Loucy (cell line): ENCODE data around the gene OR13J1.
A peak's percentile ranks its signal among the peaks of the same experiment; 100 is the strongest.
"Not testable (repeated sequence)": the region's sequence is repeated elsewhere in the genome, so short reads cannot be mapped to it uniquely, and the experiment has no call there.

Experiments
- H2AFZ ChIP-seq: fragments of 200-600 bp; sonication (generic); 2 replicates; pipeline ENCODE4 v1.6.0; 2016; ENCODE audit warnings: antibody characterized with exemption, mild to moderate bottlenecking, low read length, moderate library complexity
- H3F3A ChIP-seq: fragments of 200-600 bp; 2 replicates; pipeline ENCODE4 v1.6.0; 2016; ENCODE audit warnings: antibody characterized with exemption, low read depth, mild to moderate bottlenecking
- H3K27me3 ChIP-seq: fragments of 200-600 bp; sonication (generic); 2 replicates; pipeline ENCODE4 v1.6.1; 2014; ENCODE audit warnings: low read length, mild to moderate bottlenecking; ENCODE audit not compliant: insufficient read depth, poor library complexity, severe bottlenecking
- H3K36me3 ChIP-seq: fragments of 200-600 bp; sonication (generic); 2 replicates; pipeline ENCODE4 v1.6.1; 2016; ENCODE audit warnings: low read length; ENCODE audit not compliant: insufficient read depth
- H3K4me1 ChIP-seq: fragments of 200-600 bp; sonication (generic); 2 replicates; pipeline ENCODE4 v1.5.1; 2014; ENCODE audit warnings: low read length, mild to moderate bottlenecking; ENCODE audit not compliant: insufficient read depth, poor library complexity, severe bottlenecking
- H3K4me2 ChIP-seq: fragments of 200-600 bp; sonication (generic); 2 replicates; pipeline ENCODE4 v1.6.0; 2014; ENCODE audit warnings: antibody characterized with exemption, low read length, low read depth, mild to moderate bottlenecking; ENCODE audit not compliant: poor library complexity, severe bottlenecking
- H3K4me3 ChIP-seq: fragments of 200-600 bp; sonication (generic); 2 replicates; pipeline ENCODE4 v1.5.1; 2014; ENCODE audit warnings: low read length, mild to moderate bottlenecking, mixed read lengths; ENCODE audit not compliant: poor library complexity, severe bottlenecking
- H3K79me2 ChIP-seq: fragments of 200-600 bp; sonication (generic); 2 replicates; pipeline ENCODE4 v1.6.1; 2014; ENCODE audit warnings: low read length; ENCODE audit not compliant: insufficient read depth
- H3K9ac ChIP-seq: fragments of 200-600 bp; sonication (generic); 2 replicates; pipeline ENCODE4 v1.6.0; 2014; ENCODE audit warnings: mild to moderate bottlenecking, low read depth, low read length, moderate library complexity; ENCODE audit not compliant: poor library complexity, severe bottlenecking
- H3K9me2 ChIP-seq: fragments of 200-600 bp; sonication (generic); replicated peaks from 2 replicates; pipeline ENCODE4 v1.6.1; 2016; ENCODE audit warnings: low read depth, low read length, mixed read lengths
- H3K9me3 ChIP-seq: fragments of 200-600 bp; sonication (generic); 2 replicates; pipeline ENCODE4 v1.6.1; 2014; ENCODE audit warnings: mild to moderate bottlenecking, antibody characterized with exemption, low read length, low read depth; ENCODE audit not compliant: insufficient read depth
- H4K20me1 ChIP-seq: fragments of 200-600 bp; sonication (generic); 2 replicates; pipeline ENCODE4 v1.6.0; 2014; ENCODE audit warnings: antibody characterized with exemption, low read length, mild to moderate bottlenecking; ENCODE audit not compliant: insufficient read depth, poor library complexity, severe bottlenecking
- CTCF ChIP-seq: fragments of 200-600 bp; sonication (generic); conservative IDR thresholded peaks from 2 replicates; pipeline ENCODE4 v1.5.1; 2014; ENCODE audit warnings: mild to moderate bottlenecking, antibody characterized with exemption, low read length
- EZH2phosphoT487 ChIP-seq: fragments of 200-600 bp; IDR thresholded peaks from 2 replicates; pipeline ENCODE4 v1.6.1; 2018; ENCODE audit warnings: antibody characterized with exemption, mild to moderate bottlenecking, moderate library complexity, borderline replicate concordance

Gene OR13J1

GRCh38 chr9:35892051-35892450 lies 21.9 kb upstream of the OR13J1 start:
- no peaks in the 10 kb centered on the region for H3K9me3 ChIP-seq
- H3F3A ChIP-seq: no peaks in the 10 kb centered on the region
- no peak overlapping the region for H2AFZ ChIP-seq
- no peaks in the 10 kb centered on the region for H3K9me2 ChIP-seq
- no peak overlapping the region for H3K4me3 ChIP-seq
- no peaks in the 10 kb centered on the region for H4K20me1 ChIP-seq
- no peaks in the 10 kb centered on the region for H3K36me3 ChIP-seq
- no peak overlapping the region for H3K4me2 ChIP-seq
- H3K79me2 ChIP-seq: no peaks in the 10 kb centered on the region
- H3K27me3 ChIP-seq: no peaks in the 10 kb centered on the region
- no peak for TF ChIP-seq EZH2phosphoT487
- H3K4me1 ChIP-seq: no peaks in the 10 kb centered on the region
- H3K9ac ChIP-seq: no peak overlapping the region

- Histone ChIP-seq H4K20me1 (no peaks in the 10 kb centered on the region), H3K9me2 (no peaks in the 10 kb centered on the region), H3K79me2 (no peaks in the 10 kb centered on the region), H3K36me3 (no peaks in the 10 kb centered on the region), H3F3A (no peaks in the 10 kb centered on the region), H2AFZ (no peak overlapping the region), H3K4me3 (no peak overlapping the region), H3K4me2 (no peak overlapping the region), H3K9ac (no peak overlapping the region), H3K9me3 (no peaks in the 10 kb centered on the region), H3K4me1 (no peaks in the 10 kb centered on the region), H3K27me3 (no peaks in the 10 kb centered on the region)
- no peak for TF ChIP-seq EZH2phosphoT487
- no peak for TF ChIP-seq CTCF
Observed at GRCh38 chr9:35891646-35892045, 21.4 kb upstream of the OR13J1 start.

GRCh38 chr9:35884908-35885307 lies 14.7 kb upstream of the OR13J1 start:
- H3K4me1 ChIP-seq, H4K20me1 ChIP-seq, H3K9me2 ChIP-seq, H3K27me3 ChIP-seq, H3K9me3 ChIP-seq, H3K36me3 ChIP-seq, H2AFZ ChIP-seq, H3K79me2 ChIP-seq, H3K4me2 ChIP-seq, H3K9ac ChIP-seq, H3F3A ChIP-seq, H3K4me3 ChIP-seq: not testable (repeated sequence)

- Histone ChIP-seq H3K4me3 (no peak overlapping the region), H3K4me2 (no peak overlapping the region), H2AFZ (peak overlapping the region; percentile 52; the same call in 1 of the 2 replicates), H3K9ac (no peak overlapping the region), H3K9me3 (no peaks in the 10 kb centered on the region), H3K27me3 (no peaks in the 10 kb centered on the region), H3K4me1 (no peaks in the 10 kb centered on the region), H3K79me2 (no peaks in the 10 kb centered on the region), H3K36me3 (no peaks in the 10 kb centered on the region), H3K9me2 (no peaks in the 10 kb centered on the region), H4K20me1 (no peaks in the 10 kb centered on the region), H3F3A (no peaks in the 10 kb centered on the region)
- TF ChIP-seq EZH2phosphoT487 (no peak), CTCF (no peak)
Observed at GRCh38 chr9:35882996-35883395, 12.8 kb upstream of the OR13J1 start.
